Rectal smooth muscle tissue (tissue), 1 donor: ENCODE measurements around the gene LRPAP1.

Experiments
- H3K27ac ChIP-seq: one replicate; pipeline ENCODE4 v1.7.0; 2013; ENCODE audit warnings: low read depth, low read length, inconsistent platforms
- H3K27me3 ChIP-seq: one replicate; pipeline ENCODE4 v1.7.0; 2013; ENCODE audit warnings: low read length; ENCODE audit not compliant: control insufficient read depth, insufficient read depth
- H3K36me3 ChIP-seq: one replicate; pipeline ENCODE4 v1.7.0; 2013; ENCODE audit warnings: low read length; ENCODE audit not compliant: control insufficient read depth, insufficient read depth
- H3K4me1 ChIP-seq: one replicate; pipeline ENCODE4 v1.7.0; 2013; ENCODE audit warnings: low read length; ENCODE audit not compliant: control insufficient read depth, insufficient read depth
- H3K4me3 ChIP-seq: one replicate; pipeline ENCODE4 v1.7.0; 2013; ENCODE audit warnings: low read length
- H3K9ac ChIP-seq: one replicate; pipeline ENCODE4 v1.7.0; 2013; ENCODE audit warnings: low read length

The LRPAP1 gene

GRCh38 chr4:3487861-3488260 lies 44.4 kb downstream of the LRPAP1 start:
- no peaks in the 10 kb centered on the region for H3K36me3 ChIP-seq
- H3K4me3 ChIP-seq, result no peak overlapping the region

GRCh38 chr4:3486541-3487540 lies 45.4 kb downstream of the LRPAP1 start:
- no peaks in the 10 kb centered on the region for H3K4me1 ChIP-seq
- no peak overlapping the region for H3K27ac ChIP-seq
- no peaks in the 10 kb centered on the region for H3K36me3 ChIP-seq
- no peak overlapping the region for H3K4me3 ChIP-seq
- H3K27me3 ChIP-seq, result peaks cover 17% of the 10 kb centered on the region
- H3K9ac ChIP-seq, result no peak overlapping the region

More at GRCh38 chr4:3487861-3488260, 44.4 kb downstream of the LRPAP1 start:
- peaks cover 17% of the 10 kb centered on the region for H3K27me3 ChIP-seq
- H3K9ac ChIP-seq, result no peak overlapping the region
- no peaks in the 10 kb centered on the region for H3K4me1 ChIP-seq
- no peak overlapping the region for H3K27ac ChIP-seq

- Histone ChIP-seq H3K9ac (no peak overlapping the region), H3K27me3 (peaks cover 17% of the 10 kb centered on the region), H3K27ac (no peak overlapping the region), H3K4me3 (no peak overlapping the region), H3K36me3 (no peaks in the 10 kb centered on the region), H3K4me1 (no peaks in the 10 kb centered on the region)
These were observed 46.2 kb downstream of the LRPAP1 start for GRCh38 chr4:3485886-3486540.

GRCh38 chr4:3485011-3485791 lies 47.0 kb downstream of the LRPAP1 start:
- no peaks in the 10 kb centered on the region for H3K4me1 ChIP-seq
- no peak overlapping the region for H3K4me3 ChIP-seq
- no peaks in the 10 kb centered on the region for H3K36me3 ChIP-seq
- H3K27ac ChIP-seq, result no peak overlapping the region
- peaks cover 17% of the 10 kb centered on the region for H3K27me3 ChIP-seq
- no peak overlapping the region for H3K9ac ChIP-seq

GRCh38 chr4:3484057-3484973 lies 47.9 kb downstream of the LRPAP1 start:
- Histone ChIP-seq H3K27ac (no peak overlapping the region), H3K9ac (no peak overlapping the region), H3K36me3 (no peaks in the 10 kb centered on the region), H3K4me1 (no peaks in the 10 kb centered on the region), H3K4me3 (no peak overlapping the region), H3K27me3 (peaks cover 17% of the 10 kb centered on the region)

- Histone ChIP-seq H3K9ac (no peak overlapping the region), H3K4me3 (no peak overlapping the region), H3K4me1 (no peaks in the 10 kb centered on the region), H3K27me3 (peaks cover 17% of the 10 kb centered on the region), H3K27ac (no peak overlapping the region), H3K36me3 (no peaks in the 10 kb centered on the region)
These were observed 48.7 kb downstream of the LRPAP1 start for GRCh38 chr4:3483471-3483921.

GRCh38 chr4:3482707-3483106 lies 49.5 kb downstream of the LRPAP1 start:
- H3K4me3 ChIP-seq, result no peak overlapping the region
- H3K9ac ChIP-seq, result no peak overlapping the region
- H3K36me3 ChIP-seq, result no peaks in the 10 kb centered on the region
- peaks cover 17% of the 10 kb centered on the region for H3K27me3 ChIP-seq
- H3K27ac ChIP-seq, result no peak overlapping the region
- H3K4me1 ChIP-seq, result no peaks in the 10 kb centered on the region

GRCh38 chr4:3481783-3482393 lies 50.3 kb downstream of the LRPAP1 start:
- H3K36me3 ChIP-seq, result no peaks in the 10 kb centered on the region
- H3K4me3 ChIP-seq, result no peak overlapping the region
- H3K27me3 ChIP-seq, result peaks cover 17% of the 10 kb centered on the region
- H3K27ac ChIP-seq, result no peak overlapping the region
- no peaks in the 10 kb centered on the region for H3K4me1 ChIP-seq
- no peak overlapping the region for H3K9ac ChIP-seq

- Histone ChIP-seq H3K4me3 (no peak overlapping the region), H3K27ac (no peak overlapping the region), H3K27me3 (peaks cover 17% of the 10 kb centered on the region), H3K36me3 (no peaks in the 10 kb centered on the region), H3K4me1 (no peaks in the 10 kb centered on the region), H3K9ac (no peak overlapping the region)
These were observed 51.1 kb downstream of the LRPAP1 start for GRCh38 chr4:3481113-3481531.

GRCh38 chr4:3480528-3481112 lies 51.6 kb downstream of the LRPAP1 start:
- Histone ChIP-seq H3K4me1 (no peaks in the 10 kb centered on the region), H3K27ac (no peak overlapping the region), H3K4me3 (no peak overlapping the region), H3K36me3 (no peaks in the 10 kb centered on the region), H3K27me3 (peaks cover 17% of the 10 kb centered on the region), H3K9ac (no peak overlapping the region)
